Measurements from ENCODE around the gene TMEM208. TPM values are rescaled to one million over a fixed set of nuclear protein-coding genes. Genes with fewer than 3 reads are reported as not detected.

TMEM208 gene
- polyA plus RNA-seq, 1 of the 3 experiments (the other 2 are of a cell fraction), result 98.2 TPM

GRCh38 chr16:67188798-67189197 is 38.1 kb upstream of the TMEM208 start:
- no peaks in the 10 kb centered on the region for H3K27me3 ChIP-seq (ENCODE audit: insufficient read depth)
- no peak overlapping the region for H3K9ac ChIP-seq
- 91% methylated on average over 8 of the region's 15 CpGs for WGBS (ENCODE audit: low lambda C conversion rate)
- no peak overlapping the region for H3K4me2 ChIP-seq
- H3F3A ChIP-seq (replicated peaks; ENCODE audit: insufficient read depth), result peaks cover 22% of the 10 kb centered on the region
- no peak for DNase-seq
- peaks cover 22% of the 10 kb centered on the region for H3K79me2 ChIP-seq (ENCODE audit: insufficient read depth)
- ChIA-PET CTCF (interaction anchor here (1.0 to 3.5 kb wide), 7 partner anchors 9 to 212 kb away, joined by 3 to 11 read pairs (median 3); partner anchors contain the start of gene NOL3), POLR2A (interaction anchor here (0.6 kb wide), 1 partner anchor 819 kb away, joined by 3 read pairs; no protein-coding TSS in a partner anchor)
- H3K4me3 ChIP-seq (ENCODE audit: low read depth in 2 of 2, low read length in 1 of 2), result no peak overlapping the region
- no peaks in the 10 kb centered on the region for H3K9me3 ChIP-seq
- TF ChIP-seq GABPA (IDR thresholded peaks at IDR 0.05; ENCODE audit: low read depth) (no peak), RFX5 (IDR thresholded peaks at IDR 0.05; ENCODE audit: low read length) (no peak), ELF1 (IDR thresholded peaks at IDR 0.05) (no peak)
- H4K20me1 ChIP-seq (ENCODE audit: insufficient read depth), result peaks cover 16% of the 10 kb centered on the region
- no peak overlapping the region for H2AFZ ChIP-seq (ENCODE audit: low read depth)
- H3K36me3 ChIP-seq (replicated peaks in 1 of 2; ENCODE audit: control insufficient read depth in 1 of 2, insufficient read depth in 2 of 2, low read length in 1 of 2), result peaks cover 0 to 9% of the 10 kb centered on the region in 2 experiments
- H3K9me2 ChIP-seq, result no peaks in the 10 kb centered on the region
- peaks cover 25 to 28% of the 10 kb centered on the region in 2 experiments for H3K4me1 ChIP-seq (ENCODE audit: control insufficient read depth in 1 of 2, insufficient read depth in 2 of 2, low read depth in 1 of 2, low read length in 1 of 2)
- no peak overlapping the region for H3K27ac ChIP-seq (ENCODE audit: low read depth in 2 of 2, low read length in 1 of 2)

GRCh38 chr16:67190041-67190440 is 36.9 kb upstream of the TMEM208 start, which contains the start of gene EXOC3L1:
Gene EXOC3L1, minus strand, starts transcription at chr16:67190136. Its CDS starts 460 bp downstream, at chr16:67189676.
- ChIA-PET CTCF (interaction anchor here (1.1 to 3.5 kb wide), 5 partner anchors 8 to 213 kb away, joined by 3 to 11 read pairs (median 4); partner anchors contain the start of gene NOL3), POLR2A (interaction anchor here (1.2 kb wide), 1 partner anchor 29 kb away, joined by 3 read pairs; no protein-coding TSS in a partner anchor)
- Histone ChIP-seq H3K9ac (no peak within 1 kb of the TSS), H3K4me3 (ENCODE audit: low read depth in 2 of 2, low read length in 1 of 2) (no peak within 1 kb of the TSS), H3K9me3 (no peaks in the 10 kb centered on the region), H3K27ac (ENCODE audit: low read depth in 2 of 2, low read length in 1 of 2) (no peak within 1 kb of the TSS), H3K36me3 (replicated peaks in 1 of 2; ENCODE audit: control insufficient read depth in 1 of 2, insufficient read depth in 2 of 2, low read length in 1 of 2) (peaks cover 5 to 21% of the 10 kb centered on the region in 2 experiments), H3K4me2 (no peak within 1 kb of the TSS), H3F3A (replicated peaks; ENCODE audit: insufficient read depth) (peaks cover 23% of the 10 kb centered on the region), H3K27me3 (ENCODE audit: insufficient read depth) (no peaks in the 10 kb centered on the region), H2AFZ (ENCODE audit: low read depth) (no peak within 1 kb of the TSS), H3K9me2 (no peaks in the 10 kb centered on the region), H3K79me2 (ENCODE audit: insufficient read depth) (peaks cover 34% of the 10 kb centered on the region), H4K20me1 (ENCODE audit: insufficient read depth) (peaks cover 21% of the 10 kb centered on the region), H3K4me1 (ENCODE audit: control insufficient read depth in 1 of 2, insufficient read depth in 2 of 2, low read depth in 1 of 2, low read length in 1 of 2) (peaks cover 25 to 29% of the 10 kb centered on the region in 2 experiments)
- no peak for DNase-seq
- WGBS (ENCODE audit: low lambda C conversion rate), result 69% methylated on average over 5 of the region's 6 CpGs
- TF ChIP-seq CHD2 (IDR thresholded peaks at IDR 0.05; ENCODE audit: low read length, partially characterized antibody), result no peak
- TF ChIP-seq NRF1 (IDR thresholded peaks at IDR 0.05; ENCODE audit: low read depth, low read length), result no peak
- TF ChIP-seq ZBTB33 (IDR thresholded peaks at IDR 0.05; ENCODE audit: borderline replicate concordance, low read depth), result no peak
- TF ChIP-seq RCOR1 (IDR thresholded peaks at IDR 0.05; ENCODE audit: low read length), result no peak
- TF ChIP-seq RFX5 (IDR thresholded peaks at IDR 0.05; ENCODE audit: low read length), result no peak

Data from SK-N-SH (cell line).